Mesendoderm (in vitro differentiated cells): Measurements from ENCODE around the gene TDP2.
"Not testable (repeated sequence)": the region's sequence is repeated elsewhere in the genome, so short reads cannot be mapped to it uniquely, and the experiment has no call there.

Experiments used
- DNase-seq: peaks from one replicate; pipeline ENCODE4 v3.0.0; 2013
- H2AK5ac ChIP-seq: 2 replicates; pipeline ENCODE4 v1.6.1; 2013; ENCODE audit warnings: low read length, inconsistent platforms
- H2BK120ac ChIP-seq: 2 replicates; pipeline ENCODE4 v1.6.1; 2013; ENCODE audit warnings: low read depth, mild to moderate bottlenecking, low read length, moderate library complexity, mixed read lengths
- H2BK15ac ChIP-seq: replicated peaks from 2 replicates; pipeline ENCODE4 v1.6.1; 2013; ENCODE audit warnings: low read depth, mild to moderate bottlenecking, moderate library complexity
- H2BK5ac ChIP-seq: 2 replicates; pipeline ENCODE4 v1.6.1; 2013; ENCODE audit warnings: low read length, inconsistent platforms
- H3K18ac ChIP-seq: 2 replicates; pipeline ENCODE4 v1.6.1; 2013; ENCODE audit warnings: mild to moderate bottlenecking, low read length, mixed read lengths
- H3K23ac ChIP-seq: one replicate; pipeline ENCODE4 v1.6.1; 2013; ENCODE audit warnings: low read length
- H3K27ac ChIP-seq: 2 replicates; pipeline ENCODE4 v1.5.1; 2013; ENCODE audit warnings: low read depth, mild to moderate bottlenecking, inconsistent platforms, low read length, moderate library complexity
- H3K27me3 ChIP-seq: 2 replicates; pipeline ENCODE4 v1.6.1; 2013; ENCODE audit warnings: low read length, control low read depth, mild to moderate bottlenecking, inconsistent platforms; ENCODE audit not compliant: insufficient read depth, poor library complexity
- H3K36me3 ChIP-seq: 2 replicates; pipeline ENCODE4 v1.6.1; 2013; ENCODE audit warnings: low read length, inconsistent platforms; ENCODE audit not compliant: control insufficient read depth, insufficient read depth
- H3K4ac ChIP-seq: one replicate; pipeline ENCODE4 v1.6.1; 2013; ENCODE audit warnings: low read depth, mild to moderate bottlenecking, low read length, moderate library complexity
- H3K4me1 ChIP-seq: 2 replicates; pipeline ENCODE4 v1.6.1; 2013; ENCODE audit warnings: low read depth, low read length, inconsistent platforms; ENCODE audit not compliant: control insufficient read depth
- H3K4me2 ChIP-seq: 2 replicates; pipeline ENCODE4 v1.6.1; 2013; ENCODE audit warnings: low read length
- H3K4me3 ChIP-seq: 2 replicates; pipeline ENCODE4 v1.5.1; 2013; ENCODE audit warnings: mild to moderate bottlenecking, low read length
- H3K56ac ChIP-seq: one replicate; pipeline ENCODE4 v1.6.1; 2013; ENCODE audit warnings: low read length
- H3K79me1 ChIP-seq: 2 replicates; pipeline ENCODE4 v1.6.1; 2013; ENCODE audit warnings: low read length, inconsistent platforms
- H3K79me2 ChIP-seq: 2 replicates; pipeline ENCODE4 v1.6.1; 2013; ENCODE audit warnings: mild to moderate bottlenecking, low read length; ENCODE audit not compliant: control insufficient read depth, insufficient read depth
- H3K9ac ChIP-seq: 2 replicates; pipeline ENCODE4 v1.6.1; 2013; ENCODE audit warnings: low read length, inconsistent platforms
- H4K5ac ChIP-seq: one replicate; pipeline ENCODE4 v1.6.1; 2013; ENCODE audit warnings: low read length
- H4K8ac ChIP-seq: one replicate; pipeline ENCODE4 v1.6.1; 2013; ENCODE audit warnings: low read depth, mild to moderate bottlenecking, control low read depth, low read length, moderate library complexity
- WGBS: extraction: QIAGEN DNeasy Blood & Tissue Kit; methylation state at CpG from one replicate; pipeline ENCODE4 v1.1.7; 2013; ENCODE audit warnings: low lambda C conversion rate, missing lambda C conversion rate; ENCODE audit not compliant: insufficient coverage; ENCODE audit errors: extremely low coverage; 5-methylcytosine and 5-hydroxymethylcytosine counted together

The TDP2 gene

DNA sequence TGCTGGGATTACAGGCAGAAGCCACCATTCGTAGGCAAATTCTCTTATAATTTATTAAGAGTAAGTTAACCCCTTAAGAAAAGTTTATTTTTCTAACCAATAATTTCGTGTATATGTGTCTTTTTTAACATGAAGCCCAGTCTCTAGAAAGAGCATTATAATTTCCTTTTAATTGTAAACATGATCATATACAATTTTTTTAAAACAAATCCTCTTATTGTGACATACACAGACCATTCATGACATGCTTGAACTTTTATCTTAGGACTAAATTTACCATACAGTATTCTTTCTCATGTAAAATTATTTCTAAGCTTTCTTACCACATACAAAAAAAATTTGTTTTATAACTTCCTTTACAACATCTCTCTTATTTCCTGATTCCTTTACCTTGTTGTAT, 6.9 kb upstream of the TDP2 start:
- no CpG with 5 or more reads among the region's 2 CpGs for WGBS
- H3K9ac ChIP-seq: no peak overlapping the region
- no peak overlapping the region for H3K4me2 ChIP-seq
- H3K79me1 ChIP-seq: no peaks in the 10 kb centered on the region
- DNase-seq: peak; percentile 45
- H4K8ac ChIP-seq: no peak overlapping the region
- no peak overlapping the region for H3K4ac ChIP-seq
- H3K18ac ChIP-seq: no peak overlapping the region
- no peak overlapping the region for H3K4me3 ChIP-seq
- no peak overlapping the region for H2AK5ac ChIP-seq
- H3K56ac ChIP-seq: no peak overlapping the region
- H3K23ac ChIP-seq: no peak overlapping the region
- H3K4me1 ChIP-seq: no peaks in the 10 kb centered on the region
- H4K5ac ChIP-seq: no peak overlapping the region
- H2BK15ac ChIP-seq: no peak overlapping the region
- H2BK120ac ChIP-seq: no peak overlapping the region
- H2BK5ac ChIP-seq: no peak overlapping the region
- no peaks in the 10 kb centered on the region for H3K27me3 ChIP-seq
- H3K79me2 ChIP-seq: no peaks in the 10 kb centered on the region
- no peaks in the 10 kb centered on the region for H3K36me3 ChIP-seq
- no peak overlapping the region for H3K27ac ChIP-seq

DNA sequence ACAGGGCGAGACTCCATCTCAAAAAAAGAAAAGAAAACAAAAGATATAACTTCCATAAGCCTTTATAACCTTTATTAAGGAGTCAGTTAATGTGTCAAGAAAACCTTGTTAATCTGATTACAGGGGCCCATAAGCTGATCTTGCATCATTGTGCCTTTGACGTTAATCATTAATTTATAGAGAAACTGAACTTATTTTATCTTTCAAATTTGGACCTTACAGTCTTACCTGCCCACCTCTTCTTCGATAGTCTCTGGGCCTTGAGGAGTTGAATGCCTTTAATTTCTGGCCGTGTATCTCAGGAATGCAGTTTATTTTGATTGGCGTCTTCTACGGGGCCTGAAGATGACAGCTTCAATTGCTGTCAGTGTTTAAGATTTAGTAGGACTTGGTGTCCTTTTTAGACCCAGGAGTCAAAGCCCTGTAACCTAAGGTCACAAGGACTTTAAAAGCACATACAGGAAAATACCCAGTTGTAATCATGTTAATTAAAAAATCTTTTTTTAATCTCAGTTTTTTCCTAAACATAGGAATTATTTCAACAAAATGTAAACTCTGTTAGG, 6.0 kb upstream of the TDP2 start:
- Histone ChIP-seq H2BK120ac (no peak overlapping the region), H3K4ac (no peak overlapping the region), H3K79me2 (no peaks in the 10 kb centered on the region), H2BK15ac (no peak overlapping the region), H3K27me3 (no peaks in the 10 kb centered on the region), H3K4me2 (no peak overlapping the region), H3K4me3 (no peak overlapping the region), H3K79me1 (no peaks in the 10 kb centered on the region), H3K36me3 (no peaks in the 10 kb centered on the region), H3K56ac (no peak overlapping the region), H3K4me1 (no peaks in the 10 kb centered on the region), H3K23ac (no peak overlapping the region), H3K18ac (no peak overlapping the region), H3K27ac (no peak overlapping the region), H4K8ac (no peak overlapping the region), H2AK5ac (no peak overlapping the region), H3K9ac (no peak overlapping the region), H2BK5ac (no peak overlapping the region), H4K5ac (no peak overlapping the region)
- DNase-seq: no peak
- WGBS: no CpG with 5 or more reads among the region's 6 CpGs

DNA sequence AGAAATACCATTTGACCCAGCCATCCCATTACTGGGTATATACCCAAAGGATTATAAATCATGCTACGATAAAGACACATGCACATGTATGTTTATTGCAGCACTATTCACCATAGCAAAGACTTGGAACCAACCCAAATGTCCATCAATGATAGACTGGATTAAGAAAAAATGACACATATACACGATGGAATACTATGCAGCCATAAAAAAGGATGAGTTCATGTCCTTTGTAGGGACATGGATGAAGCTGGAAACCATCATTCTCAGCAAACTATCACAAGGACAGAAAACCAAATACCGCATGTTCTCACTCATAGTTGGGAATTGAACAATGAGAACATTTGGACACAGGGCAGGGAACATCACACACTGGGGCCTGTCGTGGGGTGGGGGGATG, 4.4 kb upstream of the TDP2 start:
- WGBS: no CpG with 5 or more reads among the region's 4 CpGs
- not testable (repeated sequence) for H3K79me1 ChIP-seq, H3K27me3 ChIP-seq, H3K27ac ChIP-seq, H4K8ac ChIP-seq, H3K4me2 ChIP-seq, H2BK120ac ChIP-seq, H3K56ac ChIP-seq, H2BK5ac ChIP-seq, H4K5ac ChIP-seq, H3K36me3 ChIP-seq, H3K23ac ChIP-seq, H3K79me2 ChIP-seq, H3K9ac ChIP-seq, H3K18ac ChIP-seq, H3K4me3 ChIP-seq, H3K4me1 ChIP-seq, H2BK15ac ChIP-seq, DNase-seq, H3K4ac ChIP-seq, H2AK5ac ChIP-seq

DNA sequence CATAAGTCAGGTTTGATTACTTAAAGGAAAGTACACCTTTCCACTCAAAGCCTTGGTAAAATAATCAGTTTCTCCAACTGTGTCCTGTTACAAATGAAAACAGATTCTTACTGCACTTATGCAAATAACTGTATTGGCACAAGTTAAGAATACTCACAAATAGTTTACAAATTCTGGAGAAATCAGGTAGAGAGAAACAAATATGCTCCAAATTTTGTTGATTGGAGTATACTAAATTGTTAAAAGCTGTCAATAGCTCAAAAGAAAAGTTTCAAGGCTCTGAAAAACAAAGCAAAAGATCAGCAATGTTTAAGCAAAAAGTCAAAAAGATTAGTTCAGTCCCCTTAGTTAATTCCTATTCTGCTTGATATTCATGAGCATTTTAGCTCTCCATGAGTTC, 3.8 kb upstream of the TDP2 start:
- H2BK5ac ChIP-seq, H3K9ac ChIP-seq, H3K18ac ChIP-seq, H3K56ac ChIP-seq, H3K27me3 ChIP-seq, H3K4me3 ChIP-seq, H3K79me1 ChIP-seq, H4K5ac ChIP-seq, H3K27ac ChIP-seq, H3K4me2 ChIP-seq, H3K79me2 ChIP-seq, H3K36me3 ChIP-seq, H4K8ac ChIP-seq, H2AK5ac ChIP-seq, H2BK120ac ChIP-seq, H2BK15ac ChIP-seq, H3K4ac ChIP-seq, H3K4me1 ChIP-seq, H3K23ac ChIP-seq: not testable (repeated sequence)
- DNase-seq: peak; percentile 28

GRCh38 chr6:24668997-24669361, 2.3 kb upstream of the TDP2 start:
- Histone ChIP-seq H3K79me1 (no peaks in the 10 kb centered on the region), H3K4ac (no peak overlapping the region), H3K27ac (no peak overlapping the region), H2BK5ac (no peak overlapping the region), H3K79me2 (peaks cover 12% of the 10 kb centered on the region), H3K18ac (no peak overlapping the region), H4K5ac (no peak overlapping the region), H2BK120ac (no peak overlapping the region), H3K27me3 (no peaks in the 10 kb centered on the region), H4K8ac (no peak overlapping the region), H3K36me3 (no peaks in the 10 kb centered on the region), H3K4me2 (no peak overlapping the region), H3K4me3 (no peak overlapping the region), H2AK5ac (no peak overlapping the region), H3K23ac (no peak overlapping the region), H2BK15ac (no peak overlapping the region), H3K4me1 (no peaks in the 10 kb centered on the region), H3K9ac (no peak overlapping the region), H3K56ac (no peak overlapping the region)
- no CpG with 5 or more reads among the region's 9 CpGs for WGBS
- no peak for DNase-seq
